HPDE6-E6E7 (cell line): ENCODE results near the gene TRMT44.

Experiments
- DNase-seq: peaks from one replicate; pipeline ENCODE4 v3.0.0; 2011; ENCODE audit warnings: missing footprints; ENCODE audit errors: extremely low spot score

Gene TRMT44

DNA sequence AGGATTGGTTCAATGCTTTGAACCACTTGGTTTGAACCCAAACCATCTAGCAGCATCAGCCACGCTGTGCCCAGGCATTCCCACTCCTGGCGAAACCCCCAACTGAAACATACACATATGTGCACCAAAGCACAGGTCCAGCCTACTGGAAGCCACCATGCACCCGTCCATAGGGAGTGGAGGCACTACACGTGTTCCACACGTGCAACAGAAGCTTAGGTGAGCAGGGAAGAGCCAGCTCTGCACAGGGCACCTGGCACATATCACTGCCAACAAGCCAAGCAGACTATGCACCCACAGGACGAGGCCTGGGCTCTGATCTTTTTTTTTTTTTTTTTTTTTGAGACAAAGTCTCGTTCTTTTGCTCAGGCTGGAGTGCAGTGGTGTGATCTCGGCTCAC lies 73.4 kb downstream of the TRMT44 start:
- no peak for DNase-seq

DNA sequence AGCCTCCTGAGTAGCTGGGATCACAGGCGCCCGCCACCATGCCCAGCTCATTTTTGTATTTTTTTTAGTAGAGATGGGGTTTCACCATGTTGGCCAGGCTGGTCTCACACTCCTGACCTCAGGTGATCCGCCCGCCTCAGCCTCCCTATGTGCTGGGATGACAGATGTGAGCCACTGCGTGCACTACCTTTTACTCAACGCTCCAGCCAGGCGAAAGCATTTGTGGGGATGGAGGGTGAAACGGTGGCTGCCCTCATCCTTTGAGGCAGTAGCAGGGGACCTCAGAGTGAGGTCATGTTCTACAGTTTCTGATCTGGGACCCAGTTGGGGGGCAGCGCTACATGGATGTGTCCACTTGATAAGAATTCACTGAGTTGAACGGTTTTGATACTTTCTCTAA lies 73.8 kb downstream of the TRMT44 start:
- no peak for DNase-seq

DNA sequence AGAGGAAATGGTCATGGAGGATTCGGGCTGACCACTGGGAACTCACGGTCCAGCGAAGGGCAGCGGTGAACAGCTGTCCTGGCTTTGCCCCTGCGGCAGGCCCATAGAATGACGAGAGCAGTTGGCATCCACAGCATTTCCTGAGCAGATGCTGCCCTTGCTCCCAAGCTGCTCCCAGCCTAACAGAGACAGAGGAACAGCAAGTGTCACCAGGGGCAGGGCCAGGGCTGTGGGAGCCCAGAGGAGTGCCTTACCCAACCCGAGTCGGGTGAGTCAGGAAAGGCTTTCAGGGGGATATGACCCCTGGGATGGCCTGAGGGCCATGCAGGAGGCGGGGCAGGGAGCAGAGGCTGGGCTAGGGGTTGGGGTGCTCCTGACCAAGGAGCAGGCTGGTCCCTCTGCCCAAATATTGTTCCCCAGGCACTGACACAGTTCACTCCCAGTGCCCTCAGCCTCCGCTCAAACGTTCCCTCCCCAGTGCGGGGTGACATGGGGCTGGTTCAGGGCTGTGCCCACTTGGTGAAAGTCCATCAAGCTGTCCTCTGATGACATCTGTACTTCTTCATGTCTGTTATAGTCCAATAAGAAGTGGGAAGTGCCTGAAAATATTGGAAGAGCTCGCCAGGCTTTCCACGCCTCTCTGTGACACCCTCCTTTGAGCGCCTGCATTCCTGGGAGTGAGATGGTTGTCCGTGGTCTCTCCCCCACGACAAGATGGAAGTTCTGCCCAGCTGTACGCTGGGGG lies 74.9 kb downstream of the TRMT44 start:
- no peak for DNase-seq

DNA sequence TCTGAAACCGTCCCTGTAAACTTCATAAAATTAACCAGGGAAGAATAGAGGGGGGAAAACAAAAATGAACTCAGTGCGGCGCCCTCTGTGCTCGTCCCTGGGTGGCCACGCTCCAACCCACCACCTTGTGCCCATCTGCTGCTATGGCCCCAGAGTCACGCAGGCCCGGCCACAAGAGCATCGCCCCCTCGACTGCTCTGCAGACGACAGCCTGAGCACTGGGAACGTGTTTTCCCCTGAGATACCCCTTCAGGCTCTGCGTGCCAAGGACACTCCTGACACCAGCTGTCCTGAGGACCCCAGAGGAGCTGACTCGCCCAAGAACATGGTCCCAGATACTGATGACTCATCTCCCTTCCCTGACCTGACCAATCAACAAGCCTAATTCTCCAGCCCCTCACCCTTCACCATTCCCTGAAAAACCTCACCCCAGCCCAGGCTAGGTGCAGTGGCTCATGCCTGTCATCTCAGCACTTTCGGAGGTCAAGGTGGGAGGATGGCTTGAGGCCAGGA lies 75.5 kb downstream of the TRMT44 start:
- DNase-seq = no peak

DNA sequence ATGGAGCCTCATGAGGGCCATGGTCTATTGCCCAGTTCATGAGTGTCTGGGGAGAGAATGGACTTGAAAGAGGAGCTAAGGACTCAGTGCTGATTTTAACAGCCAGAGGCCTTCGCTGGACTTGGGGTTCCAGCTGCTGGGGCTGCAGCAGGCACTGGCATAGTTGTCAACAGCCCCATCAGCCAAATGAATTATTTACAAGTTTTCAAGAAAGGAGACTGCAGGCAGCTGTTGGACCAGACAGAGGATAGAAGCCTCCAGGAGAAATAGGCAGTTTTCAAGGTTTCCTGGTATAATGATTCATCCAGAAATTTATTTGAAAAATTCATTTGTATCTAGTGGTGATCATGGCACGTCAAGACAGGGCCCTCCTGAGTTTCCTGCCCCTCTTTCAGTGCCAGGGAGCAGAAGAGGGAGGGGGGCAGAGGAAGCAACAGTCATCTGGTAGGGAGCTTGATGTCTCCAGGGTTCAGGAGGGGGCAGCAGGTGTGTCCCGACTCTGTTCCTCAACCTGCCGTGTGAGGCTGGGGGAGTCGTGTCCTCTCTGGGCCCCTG lies 76.5 kb downstream of the TRMT44 start:
- DNase-seq = no peak

DNA sequence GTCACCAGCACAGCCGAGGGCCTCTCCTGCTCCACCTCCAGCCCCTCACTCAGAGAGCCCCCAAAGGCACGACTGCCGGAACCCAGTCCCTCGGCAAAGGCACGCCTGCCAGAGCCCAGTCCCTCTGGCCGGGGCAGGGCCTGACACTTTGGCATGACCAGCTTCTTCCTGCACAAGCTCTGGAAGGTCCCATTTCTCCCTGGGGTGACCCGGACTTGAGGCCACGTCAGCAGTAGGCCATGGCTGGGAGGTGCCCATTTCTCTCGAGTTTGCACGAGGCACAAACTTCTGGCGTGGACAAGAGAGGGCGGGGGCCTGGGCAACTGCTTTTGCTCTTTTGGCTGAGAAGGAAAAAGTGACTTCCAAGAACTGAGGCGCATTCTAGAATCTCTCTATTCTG lies 77.4 kb downstream of the TRMT44 start:
- no peak for DNase-seq

DNA sequence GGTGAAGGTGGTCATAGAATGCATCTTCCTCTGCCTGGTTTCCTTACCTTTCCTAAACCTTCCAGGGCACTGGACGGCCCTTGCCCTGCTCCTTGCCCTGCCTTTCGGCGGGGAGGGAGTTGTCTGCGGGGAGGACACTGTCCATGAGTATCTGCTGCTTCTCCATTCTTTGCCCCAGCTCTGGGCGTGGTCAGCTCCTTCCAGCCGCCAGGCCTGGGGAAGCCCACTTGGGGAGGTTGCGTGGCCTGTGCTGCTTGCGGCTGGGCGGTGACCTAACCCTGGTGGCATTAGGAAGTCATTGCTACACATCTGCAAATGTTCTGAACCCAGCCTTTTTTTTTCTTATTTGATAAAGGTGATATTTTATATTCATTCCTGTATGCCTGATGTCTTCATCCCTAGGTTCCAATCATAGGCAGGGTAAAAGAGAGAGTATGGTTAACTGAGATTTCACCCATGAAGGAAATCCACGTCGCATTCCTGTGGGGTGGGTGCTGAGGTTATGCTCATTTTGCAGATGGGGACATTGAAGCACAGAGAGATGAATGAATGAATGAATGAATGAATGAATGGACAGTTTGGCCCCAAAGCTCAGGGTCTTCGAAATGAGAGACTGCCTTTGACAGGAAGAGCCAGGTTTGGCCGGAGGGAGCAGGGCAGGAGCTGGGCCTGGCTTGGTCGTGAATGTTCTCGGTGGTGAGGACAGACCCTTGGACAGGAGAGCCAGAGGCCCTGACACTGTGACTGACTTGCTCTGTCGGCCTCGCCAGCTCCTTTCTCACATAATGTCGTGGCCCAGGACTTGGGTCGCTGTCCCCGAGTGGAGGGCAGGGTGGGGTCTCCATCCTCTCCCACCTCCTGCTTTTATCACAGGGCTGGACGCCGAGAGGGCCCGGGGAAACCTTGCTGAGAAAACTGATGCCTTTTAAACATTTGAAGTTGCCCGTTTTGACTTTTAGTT lies 81.9 kb downstream of the TRMT44 start:
- no peak for DNase-seq

DNA sequence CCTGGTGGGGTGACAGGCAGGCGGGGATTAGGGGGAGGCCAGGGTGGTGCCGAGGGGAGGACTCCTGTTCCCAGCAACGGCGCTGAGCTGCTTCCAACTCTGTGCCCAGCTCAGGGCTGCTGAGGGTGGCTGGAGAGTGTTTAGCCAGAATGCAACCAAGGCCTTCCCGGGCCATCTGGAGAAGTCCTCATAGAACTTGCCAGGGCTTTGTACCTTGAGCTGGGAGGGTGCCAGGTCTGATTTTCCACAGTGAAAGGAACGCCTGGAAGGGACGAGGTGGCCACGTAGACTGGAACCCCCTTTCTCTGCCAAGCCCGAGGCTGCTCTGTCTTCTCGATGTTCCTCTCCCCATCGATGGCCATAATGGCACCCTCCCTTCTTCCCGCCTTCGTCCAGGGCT lies 82.6 kb downstream of the TRMT44 start:
- DNase-seq = no peak

DNA sequence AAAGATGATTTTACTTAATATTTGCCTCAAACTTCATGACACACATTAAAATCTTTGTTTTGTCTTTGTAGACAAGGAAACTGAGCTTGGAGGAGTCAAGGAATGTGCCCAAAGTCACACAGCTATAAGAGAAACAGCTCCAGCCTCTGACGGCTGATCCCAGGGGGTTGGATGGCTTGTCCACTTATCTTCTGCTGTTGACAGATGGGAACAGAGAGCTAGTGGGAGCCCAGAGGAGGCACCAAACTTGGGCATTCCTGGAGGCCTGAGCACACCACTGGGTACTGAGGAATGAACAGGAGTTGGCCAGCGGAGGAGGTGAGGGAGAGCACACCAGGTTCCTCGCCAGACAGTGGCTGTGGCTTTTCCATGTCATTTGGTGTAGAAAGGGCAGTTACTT lies 83.2 kb downstream of the TRMT44 start:
- no peak for DNase-seq

DNA sequence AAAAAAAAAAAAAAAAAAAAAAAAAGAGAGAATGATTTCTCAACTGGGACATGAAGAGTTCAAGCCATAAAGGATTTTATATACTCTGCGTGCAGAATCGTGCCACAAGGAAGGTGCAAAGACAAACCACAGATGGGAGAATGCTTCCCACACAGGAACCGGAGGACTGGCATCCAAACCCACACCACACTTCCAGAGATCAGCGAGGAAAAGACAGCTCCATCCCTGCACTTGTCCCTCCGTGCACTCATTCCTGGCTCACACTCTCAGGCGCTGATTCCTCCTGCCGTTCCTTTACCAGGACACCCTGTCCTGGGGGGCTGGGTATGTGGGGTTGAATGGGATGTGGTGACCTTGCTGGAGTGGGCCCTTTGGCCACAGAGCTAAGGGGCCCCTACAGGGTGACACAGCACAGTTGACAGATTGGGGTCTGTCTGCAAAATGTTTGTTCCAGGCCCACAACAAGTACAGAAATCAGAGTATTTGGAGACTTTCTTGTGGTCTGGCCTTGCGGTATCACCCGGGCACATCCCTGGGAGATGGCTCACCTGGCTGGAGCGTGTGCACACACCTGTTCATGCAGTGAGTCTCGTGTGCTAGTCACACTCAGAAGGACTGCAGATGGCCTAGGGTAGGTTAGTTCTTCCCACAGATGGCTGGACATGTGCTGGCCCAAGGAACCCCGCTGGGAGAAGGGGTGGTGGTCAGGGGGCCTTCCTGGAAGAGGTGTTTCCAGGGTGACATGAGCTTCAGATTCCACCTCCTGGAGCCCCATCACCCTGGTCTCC lies 84.2 kb downstream of the TRMT44 start:
- DNase-seq = no peak

DNA sequence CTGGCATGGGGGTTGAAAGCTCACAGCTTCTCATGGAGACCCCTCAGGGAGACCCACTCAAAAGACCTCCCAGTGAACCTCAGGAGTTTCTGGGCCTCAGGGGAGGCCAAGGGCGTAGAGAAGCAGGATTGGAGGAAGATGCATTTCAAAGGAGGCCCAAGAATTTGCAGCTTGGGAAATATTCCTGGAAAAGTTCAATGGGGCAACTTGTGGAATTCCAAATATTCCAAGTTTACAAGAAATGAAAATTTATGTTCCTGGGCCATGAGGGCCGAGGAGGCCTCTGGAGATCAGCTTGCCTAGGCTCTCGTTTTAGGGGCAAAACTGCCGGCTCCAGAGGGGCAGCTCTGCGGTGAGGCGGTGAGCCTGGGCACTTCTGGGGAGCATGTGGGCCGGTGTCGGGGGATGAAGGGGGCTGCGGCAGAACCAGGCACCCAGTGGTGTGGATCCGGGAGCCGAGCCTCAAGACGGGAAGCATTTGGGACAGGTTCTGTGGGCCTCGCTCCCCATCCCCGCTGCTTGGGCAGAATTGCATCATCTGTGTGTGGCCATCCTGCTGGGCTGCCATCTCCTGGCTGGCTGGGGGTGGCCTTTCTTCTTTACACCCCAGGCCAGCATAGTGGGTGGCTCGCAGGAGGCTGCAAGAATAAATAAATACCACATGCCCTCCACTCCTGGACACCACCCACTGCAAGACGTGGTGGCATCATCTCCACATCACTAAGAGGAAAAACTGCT lies 85.0 kb downstream of the TRMT44 start:
- no peak for DNase-seq
